BJ (cell line): ENCODE measurements around the gene C6orf15. TPM values are rescaled to one million over a fixed set of nuclear protein-coding genes. Genes with fewer than 3 reads are reported as not detected.

Experiments used
- CTCF ChIA-PET: fragments of 350-600 bp; formaldehyde crosslinking; extraction: SDS; loops from one replicate; lab custom pipeline; 2021; ENCODE audit warnings: antibody characterized with exemption, inconsistent platforms; lab: Yijun Ruan, JAX
- POLR2A ChIA-PET: fragments of 300-600 bp; sonication (Branson Sonifier 250); formaldehyde crosslinking; extraction: SDS; loops from one replicate; lab custom pipeline; 2021; ENCODE audit warnings: antibody characterized with exemption; lab: Charles Lee
- DNase-seq: peaks from one replicate; pipeline ENCODE4 v3.0.0-alpha.2; 2011; ENCODE audit warnings: low read depth
- H3K27me3 ChIP-seq: 2 replicates; pipeline ENCODE4 v1.6.0; 2011; ENCODE audit warnings: low read length; ENCODE audit not compliant: control insufficient read depth, insufficient read depth
- H3K36me3 ChIP-seq: 2 replicates; pipeline ENCODE4 v1.5.1; 2011; ENCODE audit warnings: low read length; ENCODE audit not compliant: control insufficient read depth, insufficient read depth
- H3K4me3 ChIP-seq: 2 replicates; pipeline ENCODE4 v1.5.1; 2011; ENCODE audit warnings: low read depth, mild to moderate bottlenecking, control low read depth, low read length
- CTCF ChIP-seq: IDR thresholded peaks from 2 replicates; pipeline ENCODE4 v1.5.1; 2011; ENCODE audit warnings: low read depth, mild to moderate bottlenecking, control low read depth, inconsistent platforms, low read length, moderate library complexity; ENCODE audit not compliant: insufficient read depth
- polyA plus RNA-seq: library from polyadenylated mRNA; depleted of rRNA; stranded (reverse); fragments of >200 nt; gene quantifications from 2 replicates; pipeline ENCODE4 v1.2.3, GENCODE V29; 2011

The C6orf15 gene
- polyA plus RNA-seq, 1 experiment, result not detected

- ChIA-PET POLR2A (no interaction called here), CTCF (interaction anchor here (0.6 to 1.2 kb wide), 3 partner anchors 11 to 30 kb away, joined by 3 to 4 read pairs (median 3); no protein-coding TSS in a partner anchor)
- Histone ChIP-seq H3K36me3 (peaks cover 2% of the 10 kb centered on the region; the same call in 1 of the 2 replicates), H3K4me3 (peak within 1 kb of the TSS; percentile 81), H3K27me3 (no peaks in the 10 kb centered on the region)
- DNase-seq, result no peak
- TF ChIP-seq CTCF, result no peak
Observed at GRCh38 chr6:31157513-31158139, 45.3 kb upstream of the C6orf15 start, which contains the start of gene CCHCR1. CCHCR1 (minus strand) TSS chr6:31157802; CDS start chr6:31157600, 202 bp downstream.

GRCh38 chr6:31156641-31157040 is 44.3 kb upstream of the C6orf15 start:
- TF ChIP-seq CTCF, result no peak
- Histone ChIP-seq H3K27me3 (no peaks in the 10 kb centered on the region), H3K36me3 (no peaks in the 10 kb centered on the region), H3K4me3 (no peak overlapping the region)
- CTCF ChIA-PET, result interaction anchor here (0.6 to 1.6 kb wide), 3 partner anchors 11 to 16 kb away, joined by 3 to 6 read pairs (median 4); no protein-coding TSS in a partner anchor
- no peak for DNase-seq
- POLR2A ChIA-PET, result interaction anchor here (0.6 kb wide), 1 partner anchor 663 kb away, joined by 4 read pairs; no protein-coding TSS in a partner anchor

- CTCF ChIA-PET, result interaction anchor here (0.8 to 1.5 kb wide), 3 partner anchors 10 to 213 kb away, joined by 3 to 6 read pairs (median 3); no protein-coding TSS in a partner anchor
- Histone ChIP-seq H3K4me3 (no peak overlapping the region), H3K36me3 (peaks cover 10% of the 10 kb centered on the region), H3K27me3 (no peaks in the 10 kb centered on the region)
- POLR2A ChIA-PET, result no interaction called here
- DNase-seq, result no peak
- TF ChIP-seq CTCF, result no peak
Observed at GRCh38 chr6:31154436-31154835, 42.1 kb upstream of the C6orf15 start.

GRCh38 chr6:31152781-31153180 is 40.4 kb upstream of the C6orf15 start:
- POLR2A ChIA-PET, result no interaction called here
- no peak overlapping the region for H3K4me3 ChIP-seq
- CTCF ChIA-PET, result interaction anchor here (0.6 kb wide), 2 partner anchors 45 to 621 kb away, joined by 3 read pairs; no protein-coding TSS in a partner anchor

More at GRCh38 chr6:31152781-31153180, 40.4 kb upstream of the C6orf15 start:
- H3K27me3 ChIP-seq, result no peaks in the 10 kb centered on the region
- no peak for DNase-seq
- TF ChIP-seq CTCF, result no peak
- peaks cover 10% of the 10 kb centered on the region for H3K36me3 ChIP-seq
